Activated CD4-positive, alpha-beta T cell treated with anti-CD3 and anti-CD28 coated beads for 1 hour (primary cell): ENCODE results near the gene ABCD3.
A peak's percentile ranks its signal among the peaks of the same experiment; 100 is the strongest.
"Not testable (repeated sequence)": the region's sequence is repeated elsewhere in the genome, so short reads cannot be mapped to it uniquely, and the experiment has no call there.

ENCODE experiments used
- DNase-seq: peaks from one replicate; pipeline ENCODE4 v3.0.0-alpha.2; 2020

The ABCD3 gene

DNA sequence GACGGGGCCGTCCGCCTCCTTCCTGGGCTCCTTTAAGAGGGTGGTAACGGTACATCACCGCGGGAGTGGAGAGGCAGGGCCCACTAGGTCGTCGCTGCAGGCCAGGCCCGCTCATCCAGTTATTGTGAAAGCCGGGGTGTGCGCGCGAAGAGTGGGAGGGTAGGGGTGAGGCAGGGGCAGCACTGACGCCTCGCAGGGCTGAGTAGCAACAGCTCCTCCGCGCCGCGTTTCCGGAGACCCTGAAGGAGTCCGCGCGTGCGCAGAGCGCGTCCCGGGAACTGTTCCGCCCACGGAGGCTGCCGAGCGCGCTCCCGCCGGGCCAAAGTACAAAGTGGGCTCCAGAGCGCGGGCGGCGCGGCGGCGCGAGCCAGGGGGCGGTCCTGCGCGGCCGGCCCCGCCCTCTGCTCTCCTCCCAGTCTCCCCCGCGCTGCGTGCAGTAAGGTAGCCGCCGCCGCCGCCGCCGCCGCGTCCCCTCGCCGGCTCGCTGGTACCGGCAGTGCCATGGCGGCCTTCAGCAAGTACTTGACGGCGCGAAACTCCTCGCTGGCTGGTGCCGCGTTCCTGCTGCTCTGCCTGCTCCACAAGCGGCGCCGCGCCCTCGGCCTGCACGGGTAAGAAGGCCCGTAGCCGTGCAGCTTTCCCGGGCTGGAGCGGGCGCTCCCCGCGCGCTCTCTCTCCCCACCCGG, at the start of gene ABCD3:
ABCD3 (plus strand) TSS at position 412 of the 686 bp plus-strand sequence; CDS start at position 502, 90 bp downstream.
- peak; percentile 96 for DNase-seq

DNA sequence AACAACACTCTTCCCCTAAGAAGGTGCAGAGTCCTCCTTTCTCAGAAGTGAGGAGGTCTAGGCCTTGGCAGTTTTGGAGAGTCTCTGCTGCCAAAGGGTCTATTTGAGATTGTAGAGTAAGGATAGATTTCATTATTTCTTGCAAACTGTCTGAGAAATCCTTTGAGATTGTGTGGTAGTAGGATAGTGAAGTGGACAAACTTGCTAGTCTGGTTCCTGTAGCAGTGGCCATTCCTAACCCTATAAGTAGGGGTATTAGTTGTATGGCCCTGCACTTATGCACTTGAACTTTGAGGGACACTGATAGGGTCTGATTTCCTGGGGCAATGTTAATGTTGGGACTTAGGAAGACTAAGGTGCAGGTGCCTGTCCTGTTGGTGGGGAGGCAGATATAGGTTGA, 45.4 kb upstream of the ABCD3 start:
- not testable (repeated sequence) for DNase-seq

DNA sequence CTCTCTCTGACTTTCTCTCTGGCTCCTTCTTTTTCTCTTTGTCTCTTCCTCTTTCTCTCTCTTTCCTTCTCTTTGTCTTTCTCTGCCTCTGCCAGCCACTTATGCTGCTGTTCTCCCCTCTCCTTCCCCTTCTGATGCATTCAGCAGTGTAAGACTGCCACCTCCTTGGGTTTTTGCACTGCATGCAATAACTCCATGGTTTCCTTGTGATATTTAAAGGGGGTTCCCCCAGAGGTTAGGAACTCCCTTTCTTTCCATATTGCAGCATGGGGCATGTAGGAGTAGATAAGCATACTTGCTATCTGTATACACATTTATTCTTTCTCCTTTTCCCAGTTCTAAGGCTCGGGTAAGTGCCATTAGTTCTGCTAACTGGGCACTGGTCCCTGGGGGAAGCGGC, 44.9 kb upstream of the ABCD3 start:
- DNase-seq: not testable (repeated sequence)

DNA sequence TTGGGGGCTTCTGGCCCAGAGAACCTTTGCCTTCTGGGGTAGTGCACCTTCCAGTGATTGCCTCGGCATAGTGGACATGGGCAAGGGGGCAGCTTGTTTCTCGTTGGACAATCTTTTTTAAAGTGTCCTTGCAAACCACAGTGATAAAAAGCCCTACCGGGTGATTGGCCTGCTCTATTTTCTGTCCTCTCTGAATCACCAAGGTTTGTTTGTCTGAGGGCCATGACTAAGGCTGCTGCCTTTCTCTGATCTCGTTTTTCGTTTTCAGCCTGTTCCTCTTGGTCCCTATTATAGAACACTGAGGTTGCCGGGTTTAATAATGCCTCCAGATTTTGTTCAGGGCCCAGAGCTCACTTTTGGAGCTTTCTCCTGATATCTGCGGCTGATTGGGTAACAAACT, 42.5 kb upstream of the ABCD3 start:
- not testable (repeated sequence) for DNase-seq

DNA sequence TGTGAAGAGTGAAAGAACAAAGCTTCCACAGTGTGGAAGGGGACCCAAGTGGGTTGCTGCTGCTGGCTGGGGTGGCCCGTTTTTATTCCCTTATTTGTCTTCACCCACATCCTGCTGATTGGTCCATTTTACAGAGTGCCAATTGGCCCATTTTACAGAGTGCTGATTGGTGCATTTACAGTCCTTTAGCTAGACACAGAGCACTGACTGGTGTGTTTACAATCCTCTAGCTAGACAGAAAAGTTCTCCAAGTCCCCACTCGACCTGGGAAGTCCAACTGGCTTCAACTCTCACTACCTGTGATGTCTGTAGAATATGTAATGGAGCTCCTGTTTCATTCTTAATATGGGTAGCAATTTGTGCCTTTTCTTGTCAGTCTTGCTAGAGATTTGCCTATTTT, 39.7 kb upstream of the ABCD3 start:
- not testable (repeated sequence) for DNase-seq

DNA sequence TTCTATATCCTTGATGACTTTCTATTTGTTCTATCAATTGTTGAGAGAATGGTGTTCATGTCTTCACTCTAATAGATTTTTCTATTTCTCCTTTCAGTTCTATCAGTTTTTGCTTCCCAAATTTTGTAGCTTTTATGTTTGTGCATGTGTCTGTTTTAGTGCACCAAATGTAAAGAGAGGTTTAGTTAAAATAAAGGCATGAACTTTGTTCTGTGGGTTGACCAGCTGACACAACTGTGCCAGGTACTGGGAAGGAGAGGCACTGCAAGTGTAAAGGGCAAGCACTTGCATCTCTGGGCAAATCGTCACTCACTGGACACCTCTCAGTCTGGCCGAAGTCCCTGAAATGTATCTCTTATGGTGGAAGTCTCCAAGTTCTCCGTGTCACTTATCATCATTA, 38.6 kb upstream of the ABCD3 start:
- no peak for DNase-seq

DNA sequence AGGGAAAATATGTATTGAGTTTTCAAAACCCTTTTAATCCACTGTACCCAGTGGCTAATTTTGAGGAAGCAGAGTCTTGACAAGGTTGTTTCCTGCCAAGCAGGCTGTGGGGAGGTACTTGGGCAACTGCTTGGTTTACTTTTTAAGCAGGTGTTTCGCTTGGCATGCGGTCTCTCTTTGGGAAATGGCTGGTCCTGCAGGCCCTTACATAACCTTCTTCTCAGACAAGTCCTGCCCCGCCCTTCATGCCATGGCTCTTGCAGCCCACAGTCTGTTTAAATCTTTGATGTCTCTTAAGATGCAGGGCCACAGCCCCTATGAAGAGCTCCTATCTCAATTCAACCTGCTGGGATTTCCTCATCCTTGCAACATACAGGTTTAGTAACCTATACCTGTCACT, 36.0 kb upstream of the ABCD3 start:
- no peak for DNase-seq

DNA sequence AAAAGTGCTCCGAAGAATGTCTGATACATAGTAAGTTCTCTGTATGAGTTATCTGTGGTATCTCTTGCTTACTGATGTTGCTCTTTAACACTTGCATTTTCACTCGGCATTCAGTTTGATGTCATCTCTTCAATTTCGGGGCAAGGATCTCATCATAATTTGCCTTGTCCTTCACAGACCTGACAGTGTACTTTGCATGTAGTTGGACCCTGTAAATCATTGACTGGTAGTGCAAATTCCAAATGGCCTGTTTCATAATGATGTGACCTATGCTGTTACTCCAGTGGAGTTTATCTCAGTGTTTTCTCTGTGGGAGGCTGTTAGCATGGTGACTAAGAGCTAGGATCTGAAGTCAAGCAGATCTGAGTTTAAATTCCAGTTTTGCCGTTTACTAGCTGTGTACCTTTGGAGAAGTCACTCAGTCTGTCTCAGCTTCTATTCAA, 34.2 kb upstream of the ABCD3 start:
- DNase-seq: no peak

DNA sequence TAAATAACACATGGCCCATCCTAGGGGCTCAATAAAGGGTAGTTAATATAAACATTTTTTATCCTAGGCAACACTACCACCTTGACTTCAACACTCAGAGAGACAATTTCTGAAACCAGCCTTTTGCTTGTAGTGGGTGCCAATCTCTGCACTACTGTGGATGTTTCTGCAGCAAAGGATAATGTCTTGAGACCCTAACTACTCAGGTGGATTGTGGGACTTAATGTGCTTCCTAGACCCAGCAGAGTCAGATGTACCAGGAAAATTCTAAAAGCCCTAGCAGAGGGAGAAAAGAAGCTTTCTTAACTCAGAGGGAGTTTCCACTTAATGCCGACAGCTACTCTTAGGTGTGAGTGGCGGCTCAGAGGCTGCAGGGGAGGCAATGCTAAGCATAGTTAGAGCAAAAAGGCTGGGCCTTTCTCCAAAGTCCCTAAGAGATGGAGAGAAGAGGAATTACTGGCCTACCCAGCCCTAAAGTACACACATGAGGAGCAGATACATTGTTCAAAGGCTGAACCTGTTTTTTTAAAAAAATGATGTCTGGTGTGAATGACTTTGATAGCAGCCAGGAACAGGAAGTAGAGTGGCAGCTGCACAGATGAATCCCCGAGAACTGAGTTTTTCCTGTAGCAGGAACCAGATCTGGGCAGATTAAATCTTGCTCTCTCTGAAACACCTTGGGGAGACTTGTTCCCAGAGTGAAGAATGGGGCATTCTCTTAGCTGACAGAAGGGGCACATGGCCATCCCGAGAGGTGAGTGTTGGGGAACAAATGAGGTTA, 33.5 kb upstream of the ABCD3 start:
- no peak for DNase-seq

DNA sequence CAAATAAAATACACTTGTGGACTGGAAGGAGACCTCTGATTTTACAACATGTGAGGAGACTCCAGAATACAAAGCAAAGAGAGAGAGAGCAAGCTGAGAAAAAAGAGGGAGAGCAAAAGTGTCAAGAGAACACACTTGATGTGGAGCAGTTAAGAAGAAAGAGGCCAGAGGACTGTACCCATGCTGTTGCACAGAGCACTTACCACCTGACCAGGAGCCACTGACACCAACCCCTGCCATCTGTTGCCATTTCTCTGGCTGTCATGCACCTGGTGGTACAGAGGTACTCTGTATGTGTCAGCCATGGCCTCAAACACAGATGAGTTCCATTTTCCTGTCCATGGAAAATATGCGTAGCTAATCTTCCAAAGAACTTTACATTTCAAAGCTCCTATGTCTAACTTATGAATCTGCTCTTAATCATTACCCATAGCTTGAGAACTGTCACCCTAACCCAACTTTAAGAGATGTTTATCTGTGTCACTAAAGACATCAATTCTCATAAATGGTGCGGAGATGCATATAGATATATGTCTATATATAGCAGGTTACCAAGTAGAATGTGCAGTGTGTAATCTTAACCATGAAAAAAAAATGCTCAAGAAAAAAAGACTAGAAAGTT, 32.8 kb upstream of the ABCD3 start:
- DNase-seq: no peak

DNA sequence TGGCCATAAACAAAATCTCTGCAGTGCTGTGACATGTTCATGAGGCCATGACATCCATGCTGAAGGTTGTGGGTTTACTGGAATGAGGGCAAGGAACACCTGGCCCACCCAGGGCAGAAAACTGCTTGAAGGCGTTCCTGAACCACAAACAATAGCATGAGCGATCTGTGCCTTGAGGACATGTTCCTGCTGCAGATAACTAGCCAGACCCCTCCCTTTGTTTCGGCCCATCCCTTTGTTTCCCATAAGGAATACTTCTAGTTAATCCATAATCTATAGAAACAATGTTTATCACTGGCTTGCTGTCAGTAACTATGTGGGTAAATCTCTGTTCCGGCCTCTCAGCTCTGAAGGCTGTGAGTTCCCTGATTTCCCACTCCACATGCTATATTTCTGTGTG, 28.9 kb upstream of the ABCD3 start:
- no peak for DNase-seq

DNA sequence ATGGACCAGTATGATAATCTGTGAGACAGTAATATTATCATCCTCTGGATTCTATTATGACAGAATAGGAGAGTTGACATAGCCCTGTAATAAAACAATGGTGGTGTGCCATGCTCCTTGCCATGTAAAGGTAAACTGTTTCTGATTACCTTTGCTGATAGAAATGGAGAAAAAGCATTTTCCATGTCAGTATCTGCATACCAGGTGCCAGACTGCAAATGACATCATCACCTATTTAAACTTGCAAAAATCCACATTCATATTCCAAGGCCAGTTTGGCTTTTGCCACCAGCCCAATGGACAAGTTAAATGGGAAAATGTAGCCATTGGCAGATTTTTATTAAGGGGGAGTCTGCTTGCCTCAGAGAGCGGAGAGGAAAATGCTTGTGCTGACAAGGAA, 23.9 kb upstream of the ABCD3 start:
- DNase-seq: no peak

DNA sequence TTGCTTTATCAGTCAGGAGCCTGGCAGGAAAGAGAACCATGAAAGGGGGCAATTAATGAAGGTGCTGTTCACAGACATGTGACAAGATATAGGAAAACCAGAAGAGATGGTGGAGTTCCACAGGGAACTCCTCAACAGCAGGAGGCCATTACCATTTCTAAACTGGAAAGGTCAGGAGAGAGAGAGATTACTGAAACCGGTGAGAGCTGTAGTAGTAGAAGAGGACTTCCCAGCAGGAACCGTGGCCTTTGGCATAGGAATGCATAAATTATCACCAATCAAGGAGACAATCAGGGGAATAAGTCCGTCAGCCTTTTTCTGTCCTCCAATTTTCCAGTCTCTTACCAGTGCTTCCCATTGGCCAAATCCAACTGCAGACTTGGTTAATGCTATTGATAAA, 23.0 kb upstream of the ABCD3 start:
- no peak for DNase-seq

DNA sequence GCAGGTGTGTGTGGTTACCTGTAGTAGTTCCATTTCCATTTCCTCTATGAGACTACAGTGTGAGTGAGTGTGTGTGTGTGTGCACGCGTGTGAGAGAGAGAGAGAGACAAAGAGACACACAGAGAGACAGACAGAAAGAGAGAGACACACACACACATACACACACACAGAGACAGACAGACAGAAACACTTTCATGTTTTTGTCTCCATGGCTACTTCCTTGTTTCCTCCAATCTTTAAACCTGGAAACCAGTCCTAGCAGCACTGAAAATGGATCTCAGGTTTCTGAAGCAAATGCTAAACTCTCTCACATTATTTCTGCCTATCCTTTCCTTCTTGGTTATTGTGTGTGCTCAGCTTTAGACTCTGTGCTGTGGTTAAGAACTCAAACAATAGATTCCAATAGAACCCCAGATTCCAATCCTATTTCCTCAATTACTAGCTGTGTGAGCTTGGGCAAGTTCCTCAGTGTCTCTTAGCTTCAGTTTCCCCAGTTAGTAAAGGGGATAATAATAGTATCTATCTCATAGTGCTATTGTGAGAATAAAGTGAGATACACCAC, 22.4 kb upstream of the ABCD3 start:
- no peak for DNase-seq

DNA sequence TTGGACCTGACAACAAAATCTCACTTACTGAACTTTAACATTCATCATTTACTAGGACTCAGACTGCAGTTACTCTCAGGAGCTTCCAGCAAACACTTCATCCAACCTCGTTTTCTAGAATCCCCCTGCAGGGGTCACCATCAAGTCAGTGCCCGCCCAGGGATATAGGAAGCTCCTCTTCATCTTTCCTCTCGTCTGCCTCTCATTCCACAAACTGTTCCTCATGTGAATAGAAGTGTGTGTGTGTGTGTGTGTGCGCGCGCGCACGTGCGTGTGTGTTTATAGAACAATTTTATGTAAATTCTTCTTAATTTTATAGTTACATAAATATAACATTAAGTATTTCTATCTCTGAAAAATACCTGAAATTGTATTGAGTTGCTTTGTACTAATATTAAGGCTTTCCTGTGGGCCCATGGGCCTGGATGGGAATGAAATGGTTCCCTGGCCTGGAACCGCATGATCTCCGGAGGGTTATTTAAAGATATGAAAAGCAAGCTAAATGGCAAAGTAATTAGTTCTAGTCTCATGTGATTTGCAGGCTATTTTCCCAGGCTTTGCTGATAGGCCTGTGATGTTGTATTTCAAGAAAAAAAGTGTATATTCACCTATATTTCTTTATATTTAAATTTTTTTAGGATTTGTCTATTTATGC, 21.7 kb upstream of the ABCD3 start:
- no peak for DNase-seq

DNA sequence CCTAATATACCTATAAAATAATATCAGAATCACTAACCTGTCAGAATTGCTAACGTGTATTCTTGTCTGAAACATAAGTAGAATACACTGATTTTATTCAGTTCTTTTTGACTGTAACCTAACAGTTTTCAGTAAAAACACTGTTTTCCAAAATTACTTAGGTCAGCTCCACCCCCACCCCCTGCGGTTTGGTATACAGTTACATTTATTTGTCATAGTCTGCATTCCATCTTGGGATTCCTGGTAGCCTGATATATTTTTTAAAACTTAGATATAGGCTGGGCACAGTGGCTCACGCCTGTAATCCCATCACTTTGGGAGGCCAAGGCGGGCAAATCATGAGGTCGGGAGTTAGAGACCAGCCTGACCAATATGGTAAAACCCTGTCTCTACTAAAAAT, 19.8 kb upstream of the ABCD3 start:
- DNase-seq: no peak

DNA sequence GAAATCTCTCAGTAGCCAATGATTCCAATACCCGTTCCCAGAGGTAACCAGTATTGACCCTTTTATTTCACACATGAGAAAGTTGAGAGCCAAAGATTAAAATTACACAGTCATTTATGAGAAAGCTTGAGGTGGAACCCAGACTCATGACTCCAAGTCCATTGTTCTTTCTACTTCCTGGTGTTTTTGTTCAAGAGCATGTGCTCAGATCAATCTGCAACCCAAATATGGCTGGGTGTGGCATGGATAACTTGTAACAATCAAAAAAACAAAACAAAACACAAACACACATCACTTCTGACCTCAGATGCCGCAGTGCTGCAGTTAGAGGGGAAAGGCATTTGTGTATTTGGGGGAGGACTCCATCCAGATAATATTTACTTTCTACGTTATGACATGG, 18.7 kb upstream of the ABCD3 start:
- no peak for DNase-seq

DNA sequence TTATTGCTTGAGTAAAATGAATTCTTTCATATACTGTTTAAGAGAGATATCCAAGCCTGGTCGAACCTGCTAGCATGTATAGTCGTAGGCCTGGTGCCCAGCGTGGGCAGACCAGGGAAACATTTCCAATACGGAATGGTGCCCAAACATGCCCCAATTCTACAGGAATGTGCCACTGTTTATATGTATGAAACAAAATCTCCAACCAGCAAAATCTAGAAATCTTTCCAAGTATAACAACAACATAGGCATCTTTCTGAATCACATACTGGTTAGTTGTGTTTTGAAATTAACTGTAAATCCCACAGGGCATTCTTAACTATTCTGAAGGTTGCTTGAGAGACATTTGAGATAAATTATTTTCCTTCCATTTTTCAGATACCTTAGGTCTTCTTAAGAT, 17.0 kb upstream of the ABCD3 start:
- DNase-seq: no peak

DNA sequence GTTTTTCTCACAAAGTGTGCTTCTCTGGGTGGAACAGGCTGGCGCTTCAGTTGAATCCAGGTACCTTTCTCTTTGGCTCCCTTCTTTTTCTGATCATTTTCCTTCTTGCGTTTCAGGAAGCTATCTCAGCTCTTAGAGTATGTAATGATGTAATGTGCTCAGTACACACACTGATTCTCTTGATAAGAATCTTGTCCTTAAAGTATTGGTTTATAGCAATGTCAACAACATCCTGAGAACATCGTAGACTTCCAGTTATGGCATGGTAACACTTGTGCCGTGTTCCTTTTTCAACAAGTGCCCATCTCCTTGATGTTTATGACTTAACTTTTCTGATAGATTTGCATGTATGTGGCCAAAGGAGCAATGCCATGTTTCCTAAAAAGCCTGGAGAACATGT, 11.7 kb upstream of the ABCD3 start:
- no peak for DNase-seq

DNA sequence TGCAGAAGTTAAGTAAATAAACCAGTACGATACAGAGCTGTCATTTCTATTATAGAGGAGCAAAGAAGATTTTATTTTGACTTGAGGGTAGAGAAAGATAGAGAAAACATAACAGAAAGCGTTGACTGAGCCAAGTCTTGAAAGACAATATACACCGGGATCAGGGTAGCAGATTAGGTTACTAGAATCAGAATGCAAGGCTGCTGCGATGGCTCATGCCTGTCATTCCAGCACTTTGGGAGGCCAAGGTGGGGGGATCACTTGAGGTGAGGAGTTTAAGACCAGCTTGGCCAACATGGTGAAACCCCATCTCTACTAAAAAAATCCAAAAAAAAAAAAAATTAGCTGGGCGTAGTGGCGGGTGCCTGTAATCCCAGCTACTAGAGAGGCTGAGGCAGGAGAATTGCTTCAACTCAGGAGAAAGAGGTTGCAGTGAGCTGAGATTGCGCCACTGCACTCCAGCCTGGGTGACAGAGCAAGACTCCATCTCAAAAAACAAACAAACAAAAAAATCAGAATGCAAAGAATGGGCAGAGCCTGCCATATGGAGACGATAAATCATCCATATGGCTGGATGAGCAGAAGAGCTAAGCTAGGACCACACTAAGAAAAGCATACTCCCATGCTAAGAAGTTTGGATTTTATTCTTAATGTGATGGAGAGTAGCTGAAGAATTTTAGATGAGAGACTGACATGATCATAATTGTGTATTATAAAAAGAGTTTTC, 9.9 kb upstream of the ABCD3 start:
- no peak for DNase-seq

DNA sequence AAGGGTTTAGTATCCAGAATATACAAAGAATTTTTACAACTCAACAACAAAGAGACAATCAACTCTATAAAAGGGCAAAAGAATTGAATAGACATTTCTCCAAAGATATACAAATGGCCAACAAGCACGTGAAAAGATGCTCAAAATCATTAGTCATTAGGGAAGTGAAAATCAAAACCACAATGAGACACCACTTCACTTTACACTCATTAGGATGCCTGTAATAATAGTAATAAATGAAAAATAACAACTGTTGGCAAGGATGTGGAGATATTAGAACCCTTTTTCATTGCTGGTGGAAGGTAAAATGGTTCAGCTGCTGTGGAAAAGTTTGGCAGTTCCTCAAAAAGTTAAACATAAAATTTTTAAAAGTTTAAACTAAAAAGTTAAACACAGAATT, 7.0 kb upstream of the ABCD3 start:
- no peak for DNase-seq

DNA sequence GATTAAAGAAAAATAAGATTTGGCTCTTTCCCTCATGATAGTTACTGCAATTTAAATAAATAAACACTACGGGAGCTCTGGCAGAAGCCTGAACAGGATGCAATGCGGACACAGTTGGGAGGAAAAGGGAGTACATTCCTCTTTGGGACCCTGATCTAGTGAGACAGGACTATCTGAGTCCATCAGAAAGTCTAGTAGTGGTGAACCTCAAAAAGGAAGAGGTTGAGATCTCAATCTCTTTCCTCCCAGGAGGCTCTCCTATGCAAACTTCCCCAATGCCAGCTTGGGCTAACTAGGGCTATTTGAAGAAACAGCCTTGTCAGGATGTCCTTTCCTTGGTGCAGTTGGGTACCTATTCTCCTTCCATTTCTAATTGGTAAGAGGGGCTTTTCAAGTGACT, 4.9 kb upstream of the ABCD3 start:
- DNase-seq: no peak
